HepG2 (cell line): ENCODE data around the gene FOSB. TPM values are rescaled to one million over a fixed set of nuclear protein-coding genes. Genes with fewer than 3 reads are reported as not detected.

Experiments used
- CBX5 ChIP-seq: sonication (generic); formaldehyde crosslinking; IDR thresholded peaks from 2 replicates; pipeline ENCODE4 v1.4.0; 2020; ENCODE audit warnings: missing genetic modification reagents, borderline replicate concordance
- FUBP1 ChIP-seq: sonication (generic); formaldehyde crosslinking; IDR thresholded peaks from 2 replicates; pipeline ENCODE4 v1.5.1; 2020; ENCODE audit warnings: missing genetic modification reagents, mild to moderate bottlenecking, borderline replicate concordance
- IKZF4 ChIP-seq: sonication (generic); formaldehyde crosslinking; IDR thresholded peaks from 2 replicates; pipeline ENCODE4 v1.5.1; 2020; ENCODE audit warnings: borderline replicate concordance, mild to moderate bottlenecking, low read depth, missing genetic modification reagents; ENCODE audit errors: not compliant biosample characterization
- ISX ChIP-seq: sonication (generic); formaldehyde crosslinking; conservative IDR thresholded peaks from 2 replicates; pipeline ENCODE4 v1.5.0; 2020; ENCODE audit warnings: missing genetic modification reagents
- MIER2 ChIP-seq: IDR thresholded peaks from 2 replicates; pipeline ENCODE4 v1.6.1; 2016; ENCODE audit warnings: missing biosample characterization, missing genetic modification reagents
- MNT ChIP-seq: fragments of 450-650 bp; IDR thresholded peaks from 2 replicates; pipeline ENCODE4 v1.6.1; 2016
- MZF1 ChIP-seq: sonication (generic); formaldehyde crosslinking; IDR thresholded peaks from 2 replicates; pipeline ENCODE4 v1.8.1; 2023; ENCODE audit warnings: mild to moderate bottlenecking, missing genetic modification reagents, borderline replicate concordance
- SIX4 ChIP-seq: sonication (generic); formaldehyde crosslinking; IDR thresholded peaks from 2 replicates; pipeline ENCODE4 v1.4.0; 2020; ENCODE audit warnings: missing genetic modification reagents
- SUZ12 ChIP-seq: fragments of 150-350 bp; IDR thresholded peaks from 2 replicates; pipeline ENCODE4 v1.6.1; 2014; ENCODE audit warnings: low read depth, low read length
- ZC3H13 ChIP-seq: sonication (generic); formaldehyde crosslinking; IDR thresholded peaks from 2 replicates; pipeline ENCODE4 v1.8.1; 2023; ENCODE audit warnings: mild to moderate bottlenecking, missing genetic modification reagents, moderate library complexity
- ZNF121 ChIP-seq: sonication (generic); formaldehyde crosslinking; IDR thresholded peaks from 2 replicates; pipeline ENCODE4 v1.5.0; 2020; ENCODE audit warnings: mild to moderate bottlenecking, missing genetic modification reagents
- ZNF766 ChIP-seq: sonication (generic); formaldehyde crosslinking; IDR thresholded peaks from 2 replicates; pipeline ENCODE4 v1.5.0; 2020; ENCODE audit warnings: missing genetic modification reagents, borderline replicate concordance
- ZSCAN12 ChIP-seq: sonication (generic); formaldehyde crosslinking; IDR thresholded peaks from 2 replicates; pipeline ENCODE4 v1.9.0; 2021; ENCODE audit warnings: mild to moderate bottlenecking, missing genetic modification reagents
- polyA plus RNA-seq, 8 experiments: library from polyadenylated mRNA; depleted of rRNA in 3 of 8; stranded (reverse) in 7 of 8; unstranded in 1 of 8; fragments of >200 nt; fragmentation: Illumina TruSeq in 4 of 8; extraction: Trizol in 4 of 8; gene quantifications; 2 replicates each; pipeline versions ENCODE4 v1.2.1 to v1.2.3, GENCODE V29; 2011 to 2016; ENCODE audit warnings: low read depth in 4 of 8, missing spikeins in 1 of 8, mixed read lengths in 1 of 8; ENCODE audit not compliant: insufficient read depth in 1 of 8
- total RNA-seq, 5 experiments: library from RNA; depleted of rRNA; stranded (reverse); fragments of >200 nt; fragmentation: Illumina TruSeq; extraction: Trizol; gene quantifications; 2 replicates each; pipeline ENCODE4 v1.2.3, GENCODE V29; 2016; ENCODE audit warnings: low read depth in 1 of 5
- TF ChIP-seq, protein P1 (sequence below): sonication (generic); formaldehyde crosslinking; IDR thresholded peaks from 2 replicates; pipeline ENCODE4 v1.8.0; 2023; ENCODE audit warnings: mild to moderate bottlenecking, missing genetic modification reagents
- TF ChIP-seq, protein P2 (sequence below): sonication (generic); IDR thresholded peaks from 2 replicates; pipeline ENCODE4 v1.6.1; 2016; ENCODE audit warnings: low read depth, borderline replicate concordance
- TF ChIP-seq, protein P3 (sequence below), 2 experiments: sonication (generic) in 1 of 2; formaldehyde crosslinking in 1 of 2; IDR thresholded peaks; 2 replicates each; pipeline versions ENCODE4 v1.5.1 to v1.6.1; 2011 to 2020; ENCODE audit warnings: borderline replicate concordance in 1 of 2, low read depth in 1 of 2, low read length in 1 of 2, mild to moderate bottlenecking in 1 of 2, missing genetic modification reagents in 1 of 2, moderate library complexity in 1 of 2

The FOSB gene
- total and polyA plus RNA-seq, 2 of the 13 experiments (the other 11 are each of a cell fraction or from before 2014, with no cell fraction given): 2.8 to 6.0 TPM

- TF ChIP-seq, protein P1, sequence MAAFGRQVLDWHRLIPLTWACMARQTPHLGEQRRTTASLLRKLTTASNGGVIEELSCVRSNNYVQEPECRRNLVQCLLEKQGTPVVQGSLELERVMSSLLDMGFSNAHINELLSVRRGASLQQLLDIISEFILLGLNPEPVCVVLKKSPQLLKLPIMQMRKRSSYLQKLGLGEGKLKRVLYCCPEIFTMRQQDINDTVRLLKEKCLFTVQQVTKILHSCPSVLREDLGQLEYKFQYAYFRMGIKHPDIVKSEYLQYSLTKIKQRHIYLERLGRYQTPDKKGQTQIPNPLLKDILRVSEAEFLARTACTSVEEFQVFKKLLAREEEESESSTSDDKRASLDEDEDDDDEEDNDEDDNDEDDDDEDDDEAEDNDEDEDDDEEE (CRISPR knock-in tag): peak; percentile 24; the same call in 1 of the 2 replicates
- no peak for TF ChIP-seq IKZF4 (CRISPR knock-in tag)
- TF ChIP-seq, protein P2, sequence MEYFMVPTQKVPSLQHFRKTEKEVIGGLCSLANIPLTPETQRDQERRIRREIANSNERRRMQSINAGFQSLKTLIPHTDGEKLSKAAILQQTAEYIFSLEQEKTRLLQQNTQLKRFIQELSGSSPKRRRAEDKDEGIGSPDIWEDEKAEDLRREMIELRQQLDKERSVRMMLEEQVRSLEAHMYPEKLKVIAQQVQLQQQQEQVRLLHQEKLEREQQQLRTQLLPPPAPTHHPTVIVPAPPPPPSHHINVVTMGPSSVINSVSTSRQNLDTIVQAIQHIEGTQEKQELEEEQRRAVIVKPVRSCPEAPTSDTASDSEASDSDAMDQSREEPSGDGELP: no peak; the same call in none of the 2 replicates
- peak; percentile 54; the same call in 1 of the 2 replicates for TF ChIP-seq CBX5
- no peak for TF ChIP-seq MIER2
- no peak for TF ChIP-seq ZC3H13
- TF ChIP-seq ISX (CRISPR knock-in tag): no peak
- peak; percentile 64; the same call in 1 of the 2 replicates for TF ChIP-seq ZNF121 (CRISPR knock-in tag)
- TF ChIP-seq, protein P3, sequence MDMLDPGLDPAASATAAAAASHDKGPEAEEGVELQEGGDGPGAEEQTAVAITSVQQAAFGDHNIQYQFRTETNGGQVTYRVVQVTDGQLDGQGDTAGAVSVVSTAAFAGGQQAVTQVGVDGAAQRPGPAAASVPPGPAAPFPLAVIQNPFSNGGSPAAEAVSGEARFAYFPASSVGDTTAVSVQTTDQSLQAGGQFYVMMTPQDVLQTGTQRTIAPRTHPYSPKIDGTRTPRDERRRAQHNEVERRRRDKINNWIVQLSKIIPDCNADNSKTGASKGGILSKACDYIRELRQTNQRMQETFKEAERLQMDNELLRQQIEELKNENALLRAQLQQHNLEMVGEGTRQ (IDR thresholded peaks at IDR 0.05; ENCODE audit: low read depth, low read length): no peak
- TF ChIP-seq, protein P3 (CRISPR knock-in tag; IDR thresholded peaks at IDR 0.05; ENCODE audit: borderline replicate concordance): no peak
- no peak for TF ChIP-seq SIX4 (CRISPR knock-in tag)
- no peak for TF ChIP-seq SUZ12
- TF ChIP-seq ZNF766 (CRISPR knock-in tag): no peak
- 0 out of 2 replicates have a peak, but pooled peaks have one; percentile 13 for TF ChIP-seq MNT
- no peak for TF ChIP-seq ZSCAN12 (CRISPR knock-in tag)
- TF ChIP-seq MZF1 (CRISPR knock-in tag): no peak
- TF ChIP-seq FUBP1: no peak
These were observed 38.6 kb downstream of the FOSB start (continued) for GRCh38 chr19:45506246-45506988.
